Neural cell (in vitro differentiated cells): ENCODE results near the gene TTC5. TPM values are rescaled to one million over a fixed set of nuclear protein-coding genes. Genes with fewer than 3 reads are reported as not detected.
"Not testable (repeated sequence)": the region's sequence is repeated elsewhere in the genome, so short reads cannot be mapped to it uniquely, and the experiment has no call there.

ENCODE experiments used
- H2AFZ ChIP-seq: fragments of 200-600, 300-800 bp; sonication (generic), shearing (Covaris generic); 2 replicates; pipeline ENCODE4 v1.6.0; 2014; ENCODE audit warnings: low read depth, mild to moderate bottlenecking, antibody characterized with exemption, low read length, moderate library complexity
- H3F3A ChIP-seq: fragments of 200-600 bp; shearing (Covaris generic); 2 replicates; pipeline ENCODE4 v1.6.1; 2016; ENCODE audit warnings: mild to moderate bottlenecking, moderate library complexity, mixed read lengths, antibody characterized with exemption, low read length; ENCODE audit not compliant: insufficient read depth, poor library complexity, severe bottlenecking
- H3K27ac ChIP-seq: fragments of 200-600, 300-800 bp; sonication (generic), shearing (Covaris generic); 2 replicates; pipeline ENCODE4 v1.5.1; 2014; ENCODE audit warnings: mild to moderate bottlenecking, low read length, moderate library complexity
- H3K27me3 ChIP-seq: fragments of 300-800, 200-600 bp; sonication (generic), shearing (Covaris generic); 2 replicates; pipeline ENCODE4 v1.6.0; 2014; ENCODE audit warnings: mild to moderate bottlenecking, low read depth, low read length, moderate library complexity; ENCODE audit not compliant: insufficient read depth
- H3K36me3 ChIP-seq: fragments of 300-800, 200-600 bp; sonication (generic), shearing (Covaris generic); 2 replicates; pipeline ENCODE4 v1.5.1; 2014; ENCODE audit warnings: mild to moderate bottlenecking, antibody characterized with exemption, low read length, moderate library complexity; ENCODE audit not compliant: insufficient read depth
- H3K4me2 ChIP-seq: fragments of 300-800, 200-600 bp; sonication (generic), shearing (Covaris generic); 2 replicates; pipeline ENCODE4 v1.6.0; 2014; ENCODE audit warnings: mild to moderate bottlenecking, low read length
- H3K4me3 ChIP-seq: fragments of 300-800, 200-600 bp; sonication (generic), shearing (Covaris generic); 2 replicates; pipeline ENCODE4 v1.5.1; 2014; ENCODE audit warnings: mild to moderate bottlenecking, low read length, moderate library complexity
- H3K79me2 ChIP-seq: fragments of 200-600 bp; shearing (Covaris generic); replicated peaks from 2 replicates; pipeline ENCODE4 v1.6.0; 2014; ENCODE audit warnings: mild to moderate bottlenecking, low read length, moderate library complexity; ENCODE audit not compliant: insufficient read depth
- H3K9ac ChIP-seq: fragments of 300-800, 200-600 bp; sonication (generic), shearing (Covaris generic); 2 replicates; pipeline ENCODE4 v1.6.1; 2016; ENCODE audit warnings: mild to moderate bottlenecking, low read length, mixed read lengths
- H3K9me2 ChIP-seq: fragments of 200-600 bp; shearing (Covaris generic); 2 replicates; pipeline ENCODE4 v1.6.1; 2016; ENCODE audit warnings: mild to moderate bottlenecking, low read length, mixed read lengths; ENCODE audit not compliant: insufficient read depth
- H3K9me3 ChIP-seq: fragments of 200-600, 300-800 bp; sonication (generic), shearing (Covaris generic); 2 replicates; pipeline ENCODE4 v1.6.1; 2016; ENCODE audit warnings: mild to moderate bottlenecking, mixed run types, low read length, moderate library complexity, mixed read lengths
- H4K20me1 ChIP-seq: fragments of 200-600 bp; shearing (Covaris generic); 2 replicates; pipeline ENCODE4 v1.6.1; 2016; ENCODE audit warnings: mild to moderate bottlenecking, mixed run types; ENCODE audit not compliant: insufficient read depth
- CTCF ChIP-seq: fragments of 450-650 bp; IDR thresholded peaks from 2 replicates; pipeline ENCODE4 v1.5.1; 2014; ENCODE audit warnings: antibody characterized with exemption, mild to moderate bottlenecking, moderate library complexity; ENCODE audit not compliant: poor library complexity, severe bottlenecking
- EP300 ChIP-seq: fragments of 450-650 bp; conservative IDR thresholded peaks from 2 replicates; pipeline ENCODE4 v1.6.1; 2014; ENCODE audit warnings: antibody characterized with exemption, mild to moderate bottlenecking, moderate library complexity; ENCODE audit not compliant: poor library complexity, severe bottlenecking
- EZH2 ChIP-seq: fragments of 200-600, 300-800 bp; shearing (Covaris generic), sonication (generic); IDR thresholded peaks from 2 replicates; pipeline ENCODE4 v1.6.1; 2014; ENCODE audit warnings: antibody characterized with exemption, low read length, borderline replicate concordance, mild to moderate bottlenecking; ENCODE audit not compliant: insufficient read depth, poor library complexity, severe bottlenecking
- MXI1 ChIP-seq: fragments of 450-650 bp; conservative IDR thresholded peaks from 2 replicates; pipeline ENCODE4 v1.6.1; 2014; ENCODE audit warnings: antibody characterized with exemption, mild to moderate bottlenecking; ENCODE audit not compliant: poor library complexity, severe bottlenecking
- POLR2AphosphoS5 ChIP-seq: IDR thresholded peaks from 2 replicates; pipeline ENCODE4 v1.6.1; 2012
- RAD21 ChIP-seq: fragments of 450-650 bp; conservative IDR thresholded peaks from 2 replicates; pipeline ENCODE4 v1.6.1; 2014; ENCODE audit warnings: antibody characterized with exemption, mild to moderate bottlenecking, moderate library complexity
- SMC3 ChIP-seq: fragments of 450-650 bp; conservative IDR thresholded peaks from 2 replicates; pipeline ENCODE4 v1.6.1; 2014; ENCODE audit warnings: antibody characterized with exemption, mild to moderate bottlenecking, moderate library complexity; ENCODE audit not compliant: poor library complexity
- TAF1 ChIP-seq: IDR thresholded peaks from 2 replicates; pipeline ENCODE4 v1.6.1; 2012; ENCODE audit warnings: low read depth
- polyA plus RNA-seq: library from polyadenylated mRNA; depleted of rRNA; stranded (reverse); fragments of >200 nt; gene quantifications from 2 replicates; pipeline ENCODE4 v1.2.3, GENCODE V29; 2014
- TF ChIP-seq, protein P1 (sequence below): IDR thresholded peaks from 2 replicates; pipeline ENCODE4 v1.6.1; 2012; ENCODE audit warnings: borderline replicate concordance

The TTC5 gene
- polyA plus RNA-seq, 1 donor from 2014 or later = 53.5 TPM

DNA sequence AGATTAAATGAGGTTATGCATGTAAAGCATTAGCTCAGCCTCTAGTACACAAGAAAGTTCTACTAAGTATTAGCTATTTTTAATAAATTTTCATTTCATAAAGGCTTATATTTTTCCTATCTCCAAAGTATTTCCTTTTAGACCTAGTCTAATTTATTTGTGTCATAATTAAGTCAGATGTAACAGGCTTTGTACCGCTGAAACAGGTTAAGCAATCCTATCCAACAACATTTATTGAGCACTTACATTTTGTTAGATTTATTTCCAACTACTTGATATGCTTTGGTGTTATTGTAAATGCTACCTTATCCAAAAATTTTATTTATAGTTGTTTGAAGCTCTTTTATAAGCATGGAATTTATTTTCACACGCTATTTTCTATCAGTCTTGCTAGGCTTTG lies 35.9 kb upstream of the TTC5 start:
- Histone ChIP-seq H3K9ac (peak overlapping the region; percentile 72), H2AFZ (no peak overlapping the region)

GRCh38 chr14:20341032-20341431 lies 35.3 kb upstream of the TTC5 start:
- H3K79me2 ChIP-seq, H2AFZ ChIP-seq, H4K20me1 ChIP-seq, H3K27ac ChIP-seq, H3K27me3 ChIP-seq, H3K4me2 ChIP-seq, H3K9ac ChIP-seq, H3K36me3 ChIP-seq, H3K9me3 ChIP-seq, H3F3A ChIP-seq, H3K4me3 ChIP-seq, H3K9me2 ChIP-seq: not testable (repeated sequence)

More for the DNA sequence above, 35.9 kb upstream of the TTC5 start:
- Histone ChIP-seq H3K4me3 (peak overlapping the region; percentile 75), H3K79me2 (peaks cover 8% of the 10 kb centered on the region), H3F3A (no peaks in the 10 kb centered on the region), H3K27ac (peak overlapping the region; percentile 87), H3K9me2 (no peaks in the 10 kb centered on the region), H3K27me3 (no peaks in the 10 kb centered on the region), H3K4me2 (peak overlapping the region; percentile 86), H3K36me3 (no peaks in the 10 kb centered on the region), H4K20me1 (no peaks in the 10 kb centered on the region), H3K9me3 (no peaks in the 10 kb centered on the region)
- TF ChIP-seq CTCF (no peak), EP300 (no peak), EZH2 (no peak), MXI1 (no peak), RAD21 (no peak), TAF1 (no peak), SMC3 (no peak), POLR2AphosphoS5 (no peak)
- TF ChIP-seq, protein P1, sequence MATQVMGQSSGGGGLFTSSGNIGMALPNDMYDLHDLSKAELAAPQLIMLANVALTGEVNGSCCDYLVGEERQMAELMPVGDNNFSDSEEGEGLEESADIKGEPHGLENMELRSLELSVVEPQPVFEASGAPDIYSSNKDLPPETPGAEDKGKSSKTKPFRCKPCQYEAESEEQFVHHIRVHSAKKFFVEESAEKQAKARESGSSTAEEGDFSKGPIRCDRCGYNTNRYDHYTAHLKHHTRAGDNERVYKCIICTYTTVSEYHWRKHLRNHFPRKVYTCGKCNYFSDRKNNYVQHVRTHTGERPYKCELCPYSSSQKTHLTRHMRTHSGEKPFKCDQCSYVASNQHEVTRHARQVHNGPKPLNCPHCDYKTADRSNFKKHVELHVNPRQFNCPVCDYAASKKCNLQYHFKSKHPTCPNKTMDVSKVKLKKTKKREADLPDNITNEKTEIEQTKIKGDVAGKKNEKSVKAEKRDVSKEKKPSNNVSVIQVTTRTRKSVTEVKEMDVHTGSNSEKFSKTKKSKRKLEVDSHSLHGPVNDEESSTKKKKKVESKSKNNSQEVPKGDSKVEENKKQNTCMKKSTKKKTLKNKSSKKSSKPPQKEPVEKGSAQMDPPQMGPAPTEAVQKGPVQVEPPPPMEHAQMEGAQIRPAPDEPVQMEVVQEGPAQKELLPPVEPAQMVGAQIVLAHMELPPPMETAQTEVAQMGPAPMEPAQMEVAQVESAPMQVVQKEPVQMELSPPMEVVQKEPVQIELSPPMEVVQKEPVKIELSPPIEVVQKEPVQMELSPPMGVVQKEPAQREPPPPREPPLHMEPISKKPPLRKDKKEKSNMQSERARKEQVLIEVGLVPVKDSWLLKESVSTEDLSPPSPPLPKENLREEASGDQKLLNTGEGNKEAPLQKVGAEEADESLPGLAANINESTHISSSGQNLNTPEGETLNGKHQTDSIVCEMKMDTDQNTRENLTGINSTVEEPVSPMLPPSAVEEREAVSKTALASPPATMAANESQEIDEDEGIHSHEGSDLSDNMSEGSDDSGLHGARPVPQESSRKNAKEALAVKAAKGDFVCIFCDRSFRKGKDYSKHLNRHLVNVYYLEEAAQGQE = no peak

GRCh38 chr14:20334017-20334416 lies 28.3 kb upstream of the TTC5 start:
- no peak overlapping the region for H3K27ac ChIP-seq
- no peak overlapping the region for H3K4me3 ChIP-seq
- peaks cover 10% of the 10 kb centered on the region for H3F3A ChIP-seq
- no peak for TF ChIP-seq POLR2AphosphoS5
- TF ChIP-seq RAD21 = no peak
- TF ChIP-seq CTCF = no peak
- TF ChIP-seq MXI1 = no peak
- no peak for TF ChIP-seq EP300
- no peak for TF ChIP-seq TAF1
- TF ChIP-seq, protein P1 = no peak
- TF ChIP-seq SMC3 = no peak
- no peak for TF ChIP-seq EZH2
- H3K27me3 ChIP-seq = no peaks in the 10 kb centered on the region
- H3K4me2 ChIP-seq = no peak overlapping the region
- H3K36me3 ChIP-seq = no peaks in the 10 kb centered on the region
- H2AFZ ChIP-seq = no peak overlapping the region
- H3K9ac ChIP-seq = no peak overlapping the region
- no peaks in the 10 kb centered on the region for H4K20me1 ChIP-seq
- no peaks in the 10 kb centered on the region for H3K9me2 ChIP-seq
- H3K79me2 ChIP-seq = peaks cover 23% of the 10 kb centered on the region
- H3K9me3 ChIP-seq = no peaks in the 10 kb centered on the region
